Measurements from ENCODE around the gene CBX7.

DNA sequence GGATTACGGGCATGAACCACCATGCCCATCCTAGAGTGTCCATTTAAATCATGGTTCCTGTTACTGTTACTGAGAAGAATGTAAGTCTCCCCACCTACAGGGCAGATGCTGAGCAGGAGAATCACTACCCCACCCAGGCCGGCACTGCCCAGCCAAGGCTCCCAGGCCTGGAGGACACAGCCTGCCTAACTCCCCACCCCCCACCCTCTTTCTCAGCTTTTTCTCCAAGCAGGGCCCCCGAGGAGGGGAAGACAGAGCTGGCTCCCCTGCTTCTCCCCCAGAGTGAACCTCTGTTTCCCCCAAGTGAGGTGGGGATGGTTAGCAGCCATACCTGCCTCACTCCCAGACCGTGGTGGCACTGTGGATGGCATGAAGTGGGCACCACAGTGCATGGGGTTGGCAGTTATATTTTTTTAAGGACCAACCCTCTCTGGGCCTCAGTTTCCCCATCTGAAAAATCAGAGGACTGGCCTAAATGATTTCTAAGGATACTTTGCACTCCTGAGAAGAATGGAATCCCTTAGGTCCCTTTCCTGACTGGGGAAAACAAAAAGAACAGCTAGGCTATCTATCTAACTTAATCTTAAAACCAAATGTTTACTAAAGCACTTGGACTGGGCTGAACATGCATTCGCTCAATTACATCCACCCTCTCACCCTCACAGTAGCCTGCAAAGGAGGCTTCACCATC, 5.0 kb downstream of the CBX7 start:
- no peak for TF ChIP-seq POLR2AphosphoS5 (IDR thresholded peaks at IDR 0.05; ENCODE audit: low read depth, low read length)
- TF ChIP-seq, protein P1, sequence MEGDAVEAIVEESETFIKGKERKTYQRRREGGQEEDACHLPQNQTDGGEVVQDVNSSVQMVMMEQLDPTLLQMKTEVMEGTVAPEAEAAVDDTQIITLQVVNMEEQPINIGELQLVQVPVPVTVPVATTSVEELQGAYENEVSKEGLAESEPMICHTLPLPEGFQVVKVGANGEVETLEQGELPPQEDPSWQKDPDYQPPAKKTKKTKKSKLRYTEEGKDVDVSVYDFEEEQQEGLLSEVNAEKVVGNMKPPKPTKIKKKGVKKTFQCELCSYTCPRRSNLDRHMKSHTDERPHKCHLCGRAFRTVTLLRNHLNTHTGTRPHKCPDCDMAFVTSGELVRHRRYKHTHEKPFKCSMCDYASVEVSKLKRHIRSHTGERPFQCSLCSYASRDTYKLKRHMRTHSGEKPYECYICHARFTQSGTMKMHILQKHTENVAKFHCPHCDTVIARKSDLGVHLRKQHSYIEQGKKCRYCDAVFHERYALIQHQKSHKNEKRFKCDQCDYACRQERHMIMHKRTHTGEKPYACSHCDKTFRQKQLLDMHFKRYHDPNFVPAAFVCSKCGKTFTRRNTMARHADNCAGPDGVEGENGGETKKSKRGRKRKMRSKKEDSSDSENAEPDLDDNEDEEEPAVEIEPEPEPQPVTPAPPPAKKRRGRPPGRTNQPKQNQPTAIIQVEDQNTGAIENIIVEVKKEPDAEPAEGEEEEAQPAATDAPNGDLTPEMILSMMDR (IDR thresholded peaks at IDR 0.05; ENCODE audit: control extremely low read depth in 1 of 3, insufficient read depth in 1 of 3, low read depth in 1 of 3, low read length in 3 of 3) = no peak
- TF ChIP-seq CREB1 (IDR thresholded peaks at IDR 0.05) = no peak
- no peak for TF ChIP-seq NANOG (IDR thresholded peaks at IDR 0.05; ENCODE audit: insufficient read depth, low read depth, low read length, poor library complexity, severe bottlenecking)
- no peak for TF ChIP-seq CHD2 (IDR thresholded peaks at IDR 0.05; ENCODE audit: low read length)
- TF ChIP-seq, protein P2, sequence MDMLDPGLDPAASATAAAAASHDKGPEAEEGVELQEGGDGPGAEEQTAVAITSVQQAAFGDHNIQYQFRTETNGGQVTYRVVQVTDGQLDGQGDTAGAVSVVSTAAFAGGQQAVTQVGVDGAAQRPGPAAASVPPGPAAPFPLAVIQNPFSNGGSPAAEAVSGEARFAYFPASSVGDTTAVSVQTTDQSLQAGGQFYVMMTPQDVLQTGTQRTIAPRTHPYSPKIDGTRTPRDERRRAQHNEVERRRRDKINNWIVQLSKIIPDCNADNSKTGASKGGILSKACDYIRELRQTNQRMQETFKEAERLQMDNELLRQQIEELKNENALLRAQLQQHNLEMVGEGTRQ (IDR thresholded peaks at IDR 0.05; ENCODE audit: low read length) = no peak
- no peak for TF ChIP-seq GABPA (IDR thresholded peaks at IDR 0.05; ENCODE audit: borderline replicate concordance, insufficient read depth, low read length)
- no peak for TF ChIP-seq PHF8 (conservative IDR thresholded peaks at IDR 0.05; ENCODE audit: low read depth, low read length)
- no peak for TF ChIP-seq SRF (IDR thresholded peaks at IDR 0.05; ENCODE audit: low read depth, low read length)
- no peak for TF ChIP-seq TAF1 (IDR thresholded peaks at IDR 0.05; ENCODE audit: low read depth, low read length)
- no peak for TF ChIP-seq EP300 (IDR thresholded peaks at IDR 0.05; ENCODE audit: borderline replicate concordance in 1 of 2, low read depth in 2 of 2, low read length in 2 of 2)
- TF ChIP-seq CHD1 (IDR thresholded peaks at IDR 0.05; ENCODE audit: low read depth, low read length) = no peak
- no peak for TF ChIP-seq SP2 (IDR thresholded peaks at IDR 0.05; ENCODE audit: low read length)
